Stomach smooth muscle (tissue), 2 donors: Measurements from ENCODE around the gene C1QC.
"Not testable (repeated sequence)": the region's sequence is repeated elsewhere in the genome, so short reads cannot be mapped to it uniquely, and the experiment has no call there.

ENCODE experiments used
- H3K27ac ChIP-seq: one replicate; pipeline ENCODE4 v1.7.0; 2013; ENCODE audit warnings: mild to moderate bottlenecking, low read length, inconsistent platforms
- H3K27me3 ChIP-seq, 2 donors: one replicate each; pipeline ENCODE4 v1.7.0; 2013; ENCODE audit warnings: low read length in 2 of 2; ENCODE audit not compliant: insufficient read depth in 2 of 2, control insufficient read depth in 1 of 2
- H3K36me3 ChIP-seq, 2 donors: one replicate each; pipeline ENCODE4 v1.7.0; 2013; ENCODE audit warnings: low read length in 2 of 2; ENCODE audit not compliant: control insufficient read depth in 2 of 2, insufficient read depth in 2 of 2
- H3K4me1 ChIP-seq: one replicate; pipeline ENCODE4 v1.7.0; 2013; ENCODE audit warnings: low read length; ENCODE audit not compliant: control insufficient read depth, insufficient read depth
- H3K4me3 ChIP-seq, 2 donors: one replicate each; pipeline ENCODE4 v1.7.0; 2013; ENCODE audit warnings: low read length in 2 of 2
- H3K9ac ChIP-seq, 2 donors: one replicate each; pipeline ENCODE4 v1.7.0; 2013; ENCODE audit warnings: low read length in 2 of 2, mild to moderate bottlenecking in 1 of 2
- H3K9me3 ChIP-seq, 2 donors: one replicate each; pipeline ENCODE4 v1.7.0; 2013; ENCODE audit warnings: low read length in 2 of 2; ENCODE audit not compliant: control insufficient read depth in 2 of 2
- donor health status: healthy.
- donor health status: Pancreatic carcinoma.

Gene C1QC

DNA sequence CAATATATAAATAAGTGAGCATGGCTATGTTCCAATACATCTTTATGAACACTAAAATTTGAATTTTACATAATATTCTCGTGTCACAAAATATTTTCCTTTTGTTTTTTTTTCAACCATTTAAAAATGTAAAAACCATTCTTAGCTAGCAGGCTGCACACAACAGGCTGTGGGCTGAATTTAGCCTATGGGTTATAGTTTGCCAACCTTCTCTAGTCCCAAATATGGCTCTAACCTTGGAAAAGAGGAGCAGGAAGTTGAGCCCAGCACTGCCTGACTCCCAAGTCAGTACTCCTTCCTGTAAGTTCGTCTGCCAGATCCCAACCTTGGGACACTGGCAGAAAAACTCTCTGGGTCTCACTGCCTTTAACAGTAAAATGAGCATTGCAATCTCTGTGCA, 23.0 kb downstream of the C1QC start:
- no peaks in the 10 kb centered on the region for H3K4me1 ChIP-seq
- H3K27me3 ChIP-seq: peaks cover 15 to 22% of the 10 kb centered on the region in 2 donors
- H3K4me3 ChIP-seq: no peak overlapping the region
- H3K9ac ChIP-seq: no peak overlapping the region
- no peak overlapping the region for H3K27ac ChIP-seq
- H3K9me3 ChIP-seq: no peaks in the 10 kb centered on the region
- H3K36me3 ChIP-seq: no peaks in the 10 kb centered on the region

DNA sequence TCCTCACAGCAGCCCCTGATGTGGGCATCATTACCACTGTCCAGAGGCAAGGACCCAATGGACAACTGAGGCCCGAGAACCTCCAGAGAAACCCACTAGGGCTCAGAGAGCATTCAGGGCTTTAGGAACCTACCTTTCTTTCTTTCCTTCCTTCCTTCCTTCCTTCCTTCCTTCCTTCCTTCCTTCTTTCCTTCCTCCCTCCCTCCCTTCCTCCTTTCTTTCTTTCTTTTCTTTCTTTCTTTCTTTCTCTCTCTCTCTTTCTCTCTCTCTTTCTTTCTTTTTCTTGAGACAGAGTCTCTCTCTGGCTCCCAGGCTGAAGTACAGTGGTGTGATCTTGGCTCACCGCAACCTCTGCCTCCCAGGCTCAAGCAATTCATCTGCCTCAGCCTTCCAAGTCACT, 25.4 kb downstream of the C1QC start:
- not testable (repeated sequence) for H3K4me3 ChIP-seq, H3K9me3 ChIP-seq, H3K27ac ChIP-seq, H3K36me3 ChIP-seq, H3K4me1 ChIP-seq, H3K9ac ChIP-seq
- H3K27me3 ChIP-seq: peaks cover 27 to 33% of the 10 kb centered on the region in 2 donors

DNA sequence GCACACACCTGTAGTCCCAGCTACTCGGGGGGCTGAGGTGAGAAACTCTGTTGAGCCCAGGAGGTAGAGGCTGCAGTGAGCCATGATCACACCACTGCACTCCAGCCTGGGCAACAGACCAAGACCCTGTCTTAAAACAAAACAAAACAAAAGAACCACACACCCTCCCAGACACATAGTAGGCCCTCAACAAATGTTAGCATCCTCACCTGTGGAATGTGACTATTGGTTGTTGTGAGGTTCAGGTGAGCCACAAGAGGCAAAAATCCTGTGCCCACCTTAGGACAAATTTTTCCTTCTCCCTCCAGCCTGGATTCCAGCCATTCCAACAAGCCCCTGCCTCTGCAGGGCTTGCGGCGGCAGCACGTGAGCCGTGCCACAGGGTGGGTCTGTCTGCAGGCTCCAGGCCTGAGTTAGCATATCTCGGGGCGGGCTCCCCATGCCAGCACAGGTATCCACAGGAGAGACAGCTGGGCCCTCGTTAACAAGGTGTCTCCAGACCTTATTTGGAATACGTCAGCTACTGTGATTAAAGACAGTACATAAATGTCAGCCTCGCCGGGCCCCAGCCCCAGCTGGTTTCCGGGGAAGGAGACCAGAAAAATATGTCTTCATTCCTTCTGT, 27.0 kb downstream of the C1QC start:
- Histone ChIP-seq H3K4me3 (no peak overlapping the region), H3K27ac (no peak overlapping the region), H3K4me1 (no peaks in the 10 kb centered on the region), H3K9ac (no peak overlapping the region), H3K9me3 (no peaks in the 10 kb centered on the region), H3K27me3 (peaks cover 32 to 39% of the 10 kb centered on the region in 2 donors), H3K36me3 (no peaks in the 10 kb centered on the region)

DNA sequence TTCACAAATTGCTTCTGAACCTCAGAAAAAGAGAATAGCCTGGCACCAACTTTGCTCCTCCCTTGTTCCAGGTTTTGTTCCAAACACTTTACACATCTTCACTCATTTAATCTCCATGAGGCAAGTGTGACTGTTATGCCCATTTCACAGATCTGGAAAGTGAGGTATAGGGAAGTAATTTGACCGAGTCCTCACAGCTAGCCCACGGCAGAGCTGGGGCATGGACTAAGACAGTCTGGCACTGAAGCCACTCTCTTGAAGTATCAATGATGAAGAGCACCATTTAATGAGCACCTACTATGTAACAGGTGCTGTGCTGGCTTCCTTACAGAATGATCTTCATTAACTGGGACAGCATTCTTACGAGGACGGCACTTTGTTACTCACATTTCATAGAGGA, 28.6 kb downstream of the C1QC start:
- no peaks in the 10 kb centered on the region for H3K36me3 ChIP-seq
- peaks cover 33 to 42% of the 10 kb centered on the region in 2 donors for H3K27me3 ChIP-seq
- H3K27ac ChIP-seq: no peak overlapping the region
- no peaks in the 10 kb centered on the region for H3K9me3 ChIP-seq
- H3K4me1 ChIP-seq: no peaks in the 10 kb centered on the region
- no peak overlapping the region for H3K4me3 ChIP-seq
- no peak overlapping the region for H3K9ac ChIP-seq

DNA sequence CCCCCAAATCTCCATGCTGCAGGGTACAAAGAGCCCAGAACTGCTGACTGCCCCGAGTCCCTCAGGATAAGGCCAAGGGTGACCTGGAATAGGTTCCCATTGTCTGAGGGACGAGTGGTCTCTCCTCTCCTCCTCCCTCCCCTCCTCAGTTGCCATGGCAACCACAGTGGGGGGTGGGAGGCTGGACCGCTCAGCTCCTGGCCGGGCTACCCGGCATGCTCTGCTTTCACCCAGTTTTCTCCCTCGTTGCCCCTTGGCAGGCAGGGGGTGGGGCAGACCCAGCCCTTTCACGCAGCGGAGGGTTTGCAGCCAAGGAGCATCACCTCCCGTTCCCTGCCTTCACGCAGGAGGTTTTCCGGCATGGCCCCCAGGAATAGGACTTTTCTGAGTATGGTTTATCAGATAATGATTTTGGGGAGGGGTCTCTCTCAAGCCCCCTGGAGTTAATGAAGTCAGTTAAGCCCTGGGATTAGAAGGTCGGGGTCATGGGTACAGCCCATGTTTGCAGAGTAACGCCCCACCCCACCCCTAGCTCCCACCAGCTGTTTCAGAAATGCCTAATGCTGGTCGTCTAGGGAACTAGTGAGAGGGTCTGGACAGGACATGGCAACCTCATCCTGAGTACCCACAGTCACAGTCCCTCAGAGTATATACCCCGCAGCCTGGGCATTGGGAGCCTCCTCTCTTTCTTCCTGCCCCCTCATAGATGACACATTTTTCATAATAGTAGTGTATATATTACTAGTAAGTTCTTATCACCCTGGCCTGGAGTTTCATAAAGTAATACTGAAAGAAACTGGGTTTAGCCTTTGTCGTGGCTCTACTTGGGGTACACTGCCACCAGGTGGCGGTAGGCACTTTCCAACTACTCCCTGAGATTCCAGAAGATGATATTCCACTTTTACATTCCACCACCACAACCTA, 30.3 kb downstream of the C1QC start:
- H3K27me3 ChIP-seq: peaks cover 38 to 47% of the 10 kb centered on the region in 2 donors
- no peak overlapping the region for H3K4me3 ChIP-seq
- H3K9ac ChIP-seq: no peak overlapping the region
- H3K36me3 ChIP-seq: no peaks in the 10 kb centered on the region
- no peaks in the 10 kb centered on the region for H3K4me1 ChIP-seq
- no peak overlapping the region for H3K27ac ChIP-seq
- H3K9me3 ChIP-seq: no peaks in the 10 kb centered on the region

DNA sequence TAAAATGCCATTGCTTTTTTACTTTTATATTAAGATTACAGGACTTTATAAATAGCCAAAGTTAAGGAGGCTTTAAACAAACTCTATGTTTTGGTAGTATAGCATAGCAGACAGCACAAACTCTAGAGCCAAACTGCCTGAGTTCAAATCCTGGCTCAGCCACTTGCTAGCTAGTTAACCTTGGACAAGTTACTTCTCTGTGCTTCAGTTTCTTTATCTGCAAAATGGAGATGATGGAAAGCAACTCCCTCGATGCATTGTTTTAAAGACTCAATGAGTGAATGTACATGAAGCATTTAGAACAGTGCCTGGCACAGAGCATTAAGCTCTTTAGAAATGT, 30.9 kb downstream of the C1QC start:
- Histone ChIP-seq H3K27ac (no peak overlapping the region), H3K27me3 (peaks cover 38 to 47% of the 10 kb centered on the region in 2 donors), H3K9me3 (no peaks in the 10 kb centered on the region), H3K4me3 (no peak overlapping the region), H3K36me3 (no peaks in the 10 kb centered on the region), H3K9ac (no peak overlapping the region), H3K4me1 (no peaks in the 10 kb centered on the region)

DNA sequence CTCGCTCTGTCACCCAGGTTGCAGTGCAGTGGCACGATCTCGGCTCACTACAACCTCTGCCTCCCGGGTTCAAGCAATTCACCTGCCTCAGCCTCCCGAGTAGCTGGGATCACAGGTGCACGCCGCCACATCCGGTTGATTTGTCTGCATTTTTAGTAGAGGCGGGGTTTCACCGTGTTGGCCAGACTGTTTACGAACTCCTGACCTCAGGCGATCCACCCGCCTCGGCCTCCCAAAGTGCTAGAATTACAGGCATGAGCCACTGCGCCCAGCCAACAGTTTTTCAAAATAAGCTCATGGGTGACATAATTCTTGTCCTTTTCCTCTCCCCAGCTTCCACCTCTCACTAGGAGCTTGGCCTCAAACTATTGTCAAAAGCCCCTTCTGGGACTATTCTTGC, 32.7 kb downstream of the C1QC start:
- not testable (repeated sequence) for H3K36me3 ChIP-seq, H3K4me1 ChIP-seq, H3K9ac ChIP-seq, H3K9me3 ChIP-seq, H3K27ac ChIP-seq, H3K4me3 ChIP-seq
- peaks cover 30 to 35% of the 10 kb centered on the region in 2 donors for H3K27me3 ChIP-seq

DNA sequence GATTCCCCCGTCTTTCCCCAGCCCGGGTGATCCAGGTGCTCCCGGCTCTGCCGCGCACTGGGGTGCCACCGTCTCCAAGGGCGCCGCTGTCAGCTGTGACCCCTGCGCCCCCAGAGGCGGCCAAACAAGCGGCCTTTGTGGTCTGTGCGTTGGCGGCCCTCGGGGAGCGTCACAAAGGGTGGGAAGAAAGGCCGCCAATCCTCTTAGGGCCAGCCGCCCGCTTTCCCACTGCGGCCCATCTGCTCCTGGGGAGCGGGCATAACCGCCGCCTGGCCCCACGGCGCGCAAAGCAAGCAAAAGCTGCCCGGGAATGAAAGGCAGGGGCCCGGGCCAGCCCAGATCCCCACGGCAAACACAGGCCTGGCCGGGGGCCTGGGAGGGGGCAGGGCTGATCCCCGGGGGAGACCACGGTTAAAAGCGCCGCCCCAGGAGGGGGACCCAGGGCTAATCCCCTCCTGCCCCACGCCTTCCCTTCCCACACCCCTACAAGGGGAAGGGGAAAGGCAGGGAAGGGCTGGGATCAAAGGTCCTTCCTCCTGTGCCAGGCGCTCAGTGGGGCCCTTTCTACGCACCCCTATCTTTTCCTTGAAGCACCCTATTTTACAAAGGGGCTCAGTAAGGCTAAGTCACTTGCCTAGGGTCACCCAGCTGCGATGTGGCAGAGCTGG, 33.6 kb downstream of the C1QC start:
- peaks cover 24 to 26% of the 10 kb centered on the region in 2 donors for H3K27me3 ChIP-seq
- no peaks in the 10 kb centered on the region for H3K36me3 ChIP-seq
- no peaks in the 10 kb centered on the region for H3K9me3 ChIP-seq
- no peak overlapping the region for H3K27ac ChIP-seq
- H3K9ac ChIP-seq: no peak overlapping the region
- H3K4me3 ChIP-seq: no peak overlapping the region
- no peaks in the 10 kb centered on the region for H3K4me1 ChIP-seq

DNA sequence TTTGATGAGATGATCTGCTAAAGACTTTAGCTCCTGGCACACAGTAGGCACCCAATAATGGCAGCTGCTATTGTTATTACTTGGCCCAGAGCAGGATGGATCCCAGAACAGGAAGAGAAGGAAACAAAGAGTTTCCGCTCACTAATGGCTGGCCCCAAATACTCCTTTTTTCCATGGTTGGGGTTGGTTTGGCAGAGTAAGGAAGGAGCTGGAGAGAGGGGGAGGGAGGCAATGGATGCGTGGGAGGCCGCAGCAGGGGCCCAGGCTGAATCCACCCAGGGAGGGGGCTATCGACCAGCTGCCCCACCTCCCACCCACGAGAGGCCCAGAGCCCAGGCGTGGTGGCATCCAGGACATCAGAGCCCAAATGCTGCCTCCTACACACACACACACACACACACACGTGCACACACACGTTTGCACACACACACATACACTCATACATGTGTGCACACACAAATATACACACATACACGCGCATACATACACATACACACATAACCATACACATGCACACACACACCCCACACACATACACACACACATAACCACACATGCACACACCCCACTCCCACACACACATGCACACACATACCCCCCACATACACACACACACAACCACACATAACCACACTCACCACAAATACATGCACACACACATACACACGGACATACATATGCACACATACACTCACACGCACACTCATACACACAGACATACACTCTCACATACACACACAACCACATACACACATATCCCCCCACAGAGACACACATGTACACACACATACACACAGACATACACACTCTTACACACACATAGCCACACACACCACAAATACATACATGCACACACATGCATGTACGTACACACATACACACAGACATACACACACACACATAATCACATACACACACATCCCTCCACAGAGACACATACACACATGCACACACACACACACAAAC, 34.8 kb downstream of the C1QC start:
- Histone ChIP-seq H3K27ac (no peak overlapping the region), H3K36me3 (no peaks in the 10 kb centered on the region), H3K27me3 (peaks cover 20 to 21% of the 10 kb centered on the region in 2 donors), H3K9me3 (no peaks in the 10 kb centered on the region), H3K9ac (no peak overlapping the region), H3K4me3 (no peak overlapping the region), H3K4me1 (no peaks in the 10 kb centered on the region)

DNA sequence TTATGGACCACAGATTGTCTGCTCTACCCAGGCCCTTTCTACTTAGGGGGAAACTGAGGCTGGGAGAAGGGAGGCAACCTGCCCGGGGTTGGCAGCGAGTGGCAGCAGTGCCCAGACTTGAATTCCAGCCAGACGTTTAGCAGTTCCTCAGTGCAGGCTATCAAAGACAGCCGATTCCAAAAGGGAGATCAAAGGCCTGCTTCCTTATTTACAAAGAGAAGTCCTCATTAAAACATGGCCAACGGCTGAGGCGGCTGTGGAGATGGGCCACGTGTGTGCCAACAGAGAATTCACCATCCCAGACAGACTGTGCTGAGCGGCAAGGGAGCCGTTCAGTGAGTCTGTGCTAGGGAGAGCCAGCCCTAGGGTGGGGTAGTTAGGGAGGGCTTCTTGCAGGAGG, 37.3 kb downstream of the C1QC start:
- H3K36me3 ChIP-seq: no peaks in the 10 kb centered on the region
- peaks cover 2% of the 10 kb centered on the region for H3K4me1 ChIP-seq
- H3K9me3 ChIP-seq: no peaks in the 10 kb centered on the region
- H3K4me3 ChIP-seq: no peak overlapping the region
- H3K27me3 ChIP-seq: peaks cover 6 to 18% of the 10 kb centered on the region in 2 donors
- no peak overlapping the region for H3K9ac ChIP-seq
- no peak overlapping the region for H3K27ac ChIP-seq
